Measurements from ENCODE around the gene RASGRF1.

Gene RASGRF1

GRCh38 chr15:78976691-78977090 is 113.9 kb downstream of the RASGRF1 start (continued):
- TF ChIP-seq PRDM10 (tag by site-specific recombination; IDR thresholded peaks at IDR 0.05) (no peak), SETDB1 (IDR thresholded peaks at IDR 0.05; ENCODE audit: insufficient read length, low read length) (no peak), ZNF398 (tag by site-specific recombination; IDR thresholded peaks at IDR 0.05) (no peak), ZSCAN30 (tag by site-specific recombination; IDR thresholded peaks at IDR 0.05) (no peak)

GRCh38 chr15:78974272-78974918 is 116.2 kb downstream of the RASGRF1 start:
- CTCF ChIA-PET, result interaction anchor here (1.3 kb wide), 1 partner anchor 67 kb away, joined by 4 read pairs; no protein-coding TSS in a partner anchor
- TF ChIP-seq ZBTB6 (tag by site-specific recombination; IDR thresholded peaks at IDR 0.05), result 0 out of 2 replicates have a peak, but pooled peaks have one; percentile 1
- peak; percentile 64 for TF ChIP-seq SCRT2 (tag by site-specific recombination; IDR thresholded peaks at IDR 0.05)
- no peak for TF ChIP-seq GLIS1 (tag by site-specific recombination; IDR thresholded peaks at IDR 0.05)
- TF ChIP-seq PATZ1 (tag by site-specific recombination; IDR thresholded peaks at IDR 0.05), result no peak
- TF ChIP-seq ZEB2 (tag by site-specific recombination; IDR thresholded peaks at IDR 0.05), result no peak
- no peak for TF ChIP-seq REST (tag by site-specific recombination; IDR thresholded peaks at IDR 0.05)
- no peak for TF ChIP-seq ZNF670 (tag by site-specific recombination; IDR thresholded peaks at IDR 0.05; ENCODE audit: low read depth)
- TF ChIP-seq ZNF488 (tag by site-specific recombination; IDR thresholded peaks at IDR 0.05), result no peak
- no peak for TF ChIP-seq ZNF138 (tag by site-specific recombination; IDR thresholded peaks at IDR 0.05; ENCODE audit: borderline replicate concordance)
- TF ChIP-seq PRDM1 (tag by site-specific recombination; IDR thresholded peaks at IDR 0.05), result peak; percentile 71
- POLR2A ChIA-PET, result no interaction called here

More at GRCh38 chr15:78974272-78974918, 116.2 kb downstream of the RASGRF1 start:
- Histone ChIP-seq H3K4me1 (ENCODE audit: control insufficient read depth, insufficient read depth, low read length) (no peaks in the 10 kb centered on the region), H3K9me3 (ENCODE audit: control insufficient read depth, insufficient read depth, low read depth, low read length) (no peaks in the 10 kb centered on the region), H3K4me3 (ENCODE audit: low read depth, low read length) (no peak overlapping the region), H3K27ac (ENCODE audit: extremely low read depth, low read depth, low read length) (no peak overlapping the region), H3K36me3 (ENCODE audit: control insufficient read depth in 2 of 2, insufficient read depth in 1 of 2, low read length in 2 of 2) (no peaks in the 10 kb centered on the region)

Measured in HEK293 (cell line).